ACHN (cell line): ENCODE data around the gene ORAI1.
"Not testable (repeated sequence)": the region's sequence is repeated elsewhere in the genome, so short reads cannot be mapped to it uniquely, and the experiment has no call there.

ENCODE experiments used
- DNase-seq: peaks from one replicate; pipeline ENCODE4 v3.0.0-alpha.2; 2015
- in situ Hi-C: cut with HindIII; loops from 2 replicates; pipeline ENCODE4 v1.10.0; 2017; ENCODE audit warnings: low sequenced_read_pairs, low pct_ligation_motif_present, low pct_unique_long_range_greater_than_20kb

ORAI1 gene

GRCh38 chr12:121637231-121637914 is 11.0 kb downstream of the ORAI1 start:
- DNase-seq = no peak
- in situ Hi-C loops = no loop called here

- in situ Hi-C loops = no loop called here
- no peak for DNase-seq
Observed at GRCh38 chr12:121638298-121639202, 12.2 kb downstream of the ORAI1 start.

GRCh38 chr12:121641343-121641630 is 15.0 kb downstream of the ORAI1 start:
- no peak for DNase-seq
- in situ Hi-C loops = no loop called here

- in situ Hi-C loops = no loop called here
- no peak for DNase-seq
Observed at GRCh38 chr12:121648458-121649028, 22.2 kb downstream of the ORAI1 start.

- DNase-seq = no peak
- in situ Hi-C loops = no loop called here
Observed at GRCh38 chr12:121649322-121649721, 23.0 kb downstream of the ORAI1 start.

DNA sequence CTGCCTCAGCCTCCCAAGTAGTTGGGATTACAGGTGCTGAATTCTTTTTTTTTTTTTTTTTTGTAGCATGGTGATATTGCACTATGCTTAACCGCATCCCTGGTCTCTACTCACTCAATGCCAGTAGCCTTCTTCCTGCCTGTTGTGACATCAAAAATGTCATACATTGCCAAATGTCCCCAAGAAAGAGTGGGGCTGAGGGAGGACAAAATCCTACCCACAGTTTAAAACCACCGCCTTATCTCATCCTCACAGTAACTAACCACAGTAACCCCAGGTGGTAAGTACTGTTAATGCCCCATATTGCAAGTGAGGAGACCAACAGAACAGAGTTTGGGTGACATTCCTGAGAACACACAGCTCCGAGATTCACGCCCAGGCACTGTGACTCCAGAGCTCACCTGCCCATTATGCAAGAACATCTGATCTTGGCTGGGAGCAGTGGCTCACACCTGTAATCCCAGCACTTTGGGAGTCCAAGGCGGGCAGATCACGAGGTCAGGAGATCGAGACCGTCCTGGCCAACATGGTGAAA is 23.6 kb downstream of the ORAI1 start:
- DNase-seq = no peak
- in situ Hi-C loops = no loop called here

DNA sequence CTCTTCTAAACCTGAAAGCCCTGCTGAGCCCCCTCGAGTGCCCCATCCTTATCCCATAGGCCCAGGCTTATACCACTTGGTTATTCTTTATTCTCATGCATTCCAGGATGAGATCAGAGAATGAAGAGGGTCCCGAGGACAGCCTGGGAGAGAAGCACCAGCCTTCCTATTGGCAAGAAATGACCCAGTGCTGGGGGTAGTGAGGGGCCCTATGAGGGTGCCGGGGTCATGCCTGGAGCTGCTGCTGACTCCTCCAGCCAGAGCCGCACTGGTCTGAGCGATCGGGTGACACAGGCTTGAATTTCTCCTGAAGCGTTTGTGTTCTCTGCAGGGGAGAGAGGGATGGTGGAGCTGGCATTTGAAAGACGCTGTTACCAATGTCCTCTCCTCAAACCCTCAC is 25.0 kb downstream of the ORAI1 start:
- no peak for DNase-seq
- in situ Hi-C loops = no loop called here

DNA sequence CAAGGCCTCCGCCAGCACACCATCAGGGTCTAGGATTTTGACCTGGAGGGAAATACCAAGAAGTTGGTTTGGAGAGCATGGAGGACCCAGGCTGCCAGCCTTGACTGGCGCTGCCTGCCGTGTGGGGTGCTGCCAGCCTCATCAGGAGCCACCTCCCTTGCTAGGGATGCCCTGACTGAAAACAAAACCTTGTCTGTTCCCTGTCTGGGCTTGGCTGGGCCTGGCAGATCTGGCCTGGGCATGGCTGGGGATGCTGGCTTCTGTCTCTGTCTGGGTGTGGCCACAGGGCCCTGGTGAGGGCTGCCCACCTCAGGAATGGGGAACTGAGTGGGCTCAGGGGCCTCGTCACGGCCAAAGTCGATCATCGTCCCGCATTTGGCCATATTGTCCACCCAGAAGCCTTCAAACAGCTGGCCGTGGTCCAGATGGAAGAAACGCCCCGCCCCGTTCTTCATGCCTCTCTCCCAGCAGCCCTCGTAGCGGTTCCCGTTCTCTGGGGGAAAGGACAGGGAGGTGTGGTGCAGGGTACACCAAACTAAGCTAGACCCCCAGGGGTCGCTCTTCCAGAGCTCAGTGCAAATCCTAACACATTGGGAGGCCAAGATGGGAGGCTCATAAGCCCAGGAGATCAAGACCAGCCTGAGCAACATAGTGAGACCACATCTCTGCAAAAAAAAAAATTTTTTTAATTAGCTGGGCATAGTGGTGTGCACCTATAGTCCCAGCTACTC is 26.6 kb downstream of the ORAI1 start:
- DNase-seq = no peak
- in situ Hi-C loops = no loop called here

GRCh38 chr12:121653999-121654398 is 27.7 kb downstream of the ORAI1 start:
- in situ Hi-C loops = no loop called here
- no peak for DNase-seq

- in situ Hi-C loops = no loop called here
- no peak for DNase-seq
Observed at GRCh38 chr12:121656122-121656521, 29.8 kb downstream of the ORAI1 start.

GRCh38 chr12:121657305-121658008 is 31.1 kb downstream of the ORAI1 start:
- in situ Hi-C loops = no loop called here
- DNase-seq = peak; percentile 27

- DNase-seq, in situ Hi-C loops: not testable (repeated sequence)
Observed at GRCh38 chr12:121661353-121662105, 35.2 kb downstream of the ORAI1 start.

GRCh38 chr12:121663610-121663929 is 37.2 kb downstream of the ORAI1 start:
- no peak for DNase-seq
- in situ Hi-C loops = no loop called here

GRCh38 chr12:121666829-121667228 is 40.5 kb downstream of the ORAI1 start:
- in situ Hi-C loops, DNase-seq: not testable (repeated sequence)

GRCh38 chr12:121668750-121669520 is 42.6 kb downstream of the ORAI1 start:
- peak; percentile 64 for DNase-seq

GRCh38 chr12:121669521-121669900 is 43.2 kb downstream of the ORAI1 start, which contains the start of gene MORN3:
TSS of gene MORN3 (minus strand) at chr12:121669654. CDS start at chr12:121669483, 171 bp downstream.
- no peak for DNase-seq
- in situ Hi-C loops = no loop called here

More at GRCh38 chr12:121668750-121669520, 42.6 kb downstream of the ORAI1 start:
- in situ Hi-C loops = no loop called here

DNA sequence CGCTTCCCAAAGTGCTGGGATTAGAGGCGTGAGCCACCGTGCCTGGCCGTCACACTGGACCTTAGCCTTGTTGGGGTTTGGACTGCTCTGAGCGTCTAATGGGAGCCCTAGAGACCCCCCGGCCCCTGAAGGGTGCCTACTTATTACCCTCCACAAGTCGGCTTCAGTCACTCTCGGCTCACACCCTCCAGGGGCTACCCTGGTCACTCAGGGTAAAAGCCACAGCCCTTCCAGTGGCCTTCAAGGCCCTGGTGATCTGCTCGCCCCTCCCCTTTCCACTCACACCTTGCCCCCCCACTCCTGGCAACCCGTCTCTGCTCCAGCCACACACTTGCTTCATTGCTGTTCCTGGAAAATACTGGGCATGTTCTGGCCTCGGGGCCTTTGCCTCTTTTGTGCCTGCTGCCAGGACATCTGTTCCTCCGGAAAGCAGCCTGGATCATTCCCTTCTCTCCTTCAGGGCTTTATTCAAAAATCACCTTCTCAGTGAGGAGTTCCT is 46.7 kb downstream of the ORAI1 start:
- DNase-seq = no peak
- in situ Hi-C loops = no loop called here
